GM12891 (cell line): ENCODE measurements around the gene HIRA.
"Not testable (repeated sequence)": the region's sequence is repeated elsewhere in the genome, so short reads cannot be mapped to it uniquely, and the experiment has no call there.

Source experiments
- DNase-seq: peaks from one replicate; pipeline ENCODE4 v3.0.0; 2011; ENCODE audit warnings: low spot score; ENCODE audit not compliant: insufficient read length
- FAIRE-seq: peaks from 2 replicates; lab custom pipeline; 2011; peaks lifted over from hg19 to GRCh38; lab: Jason Lieb, UNC
- PAX5 ChIP-seq: IDR thresholded peaks from 2 replicates; pipeline ENCODE4 v1.6.1; 2011; ENCODE audit warnings: low read length, moderate library complexity, mild to moderate bottlenecking; ENCODE audit not compliant: insufficient read depth, severe bottlenecking
- POLR2A ChIP-seq: IDR thresholded peaks from 2 replicates; pipeline ENCODE4 v1.6.1; 2011; ENCODE audit warnings: low read depth, low read length, control low read depth
- POLR2AphosphoS5 ChIP-seq: IDR thresholded peaks from 2 replicates; pipeline ENCODE4 v1.6.1; 2011; ENCODE audit warnings: low read depth, low read length, control low read depth
- POU2F2 ChIP-seq: IDR thresholded peaks from 2 replicates; pipeline ENCODE4 v1.6.1; 2011; ENCODE audit warnings: low read depth, mild to moderate bottlenecking, control low read depth, low read length, moderate library complexity
- SPI1 ChIP-seq: IDR thresholded peaks from 2 replicates; pipeline ENCODE4 v1.6.1; 2011; ENCODE audit warnings: low read depth, low read length, control low read depth
- TAF1 ChIP-seq: IDR thresholded peaks from 2 replicates; pipeline ENCODE4 v1.6.1; 2011; ENCODE audit warnings: low read depth, low read length, control low read depth

The HIRA gene

GRCh38 chr22:19337137-19337536, 94.4 kb downstream of the HIRA start:
- no peak for TF ChIP-seq POLR2AphosphoS5
- no peak for TF ChIP-seq POU2F2
- TF ChIP-seq PAX5, result no peak
- no peak for TF ChIP-seq TAF1
- no peak for TF ChIP-seq POLR2A
- TF ChIP-seq SPI1, result no peak
- DNase-seq (no peak), FAIRE-seq (no peak)

- no peak for FAIRE-seq
- DNase-seq, result no peak
- TF ChIP-seq PAX5, result no peak
- TF ChIP-seq SPI1, result no peak
- no peak for TF ChIP-seq POLR2AphosphoS5
- no peak for TF ChIP-seq POU2F2
- TF ChIP-seq TAF1, result no peak
- TF ChIP-seq POLR2A, result no peak
Measured at GRCh38 chr22:19336133-19337075, 95.1 kb downstream of the HIRA start.

DNA sequence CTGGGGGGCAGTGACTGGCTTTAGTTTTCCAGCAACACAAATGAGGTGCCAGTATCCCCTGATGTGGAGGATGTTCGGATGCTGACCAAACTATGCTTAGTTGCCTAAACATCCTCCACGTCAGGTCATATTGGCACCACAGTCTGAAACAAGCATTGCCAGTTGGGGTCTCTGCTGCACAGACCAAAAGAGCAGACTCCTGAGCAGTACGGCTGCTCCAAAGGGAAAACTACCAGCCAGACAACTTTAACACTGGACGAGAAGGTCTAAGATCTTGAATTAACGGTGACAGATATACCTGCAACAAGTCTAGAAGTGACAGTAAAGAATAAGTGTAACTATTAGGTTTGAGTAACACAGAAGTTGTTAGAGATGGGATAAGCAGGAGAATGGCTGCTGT, 99.6 kb downstream of the HIRA start:
- DNase-seq, result no peak
- TF ChIP-seq PAX5 (no peak), POLR2AphosphoS5 (no peak), SPI1 (no peak), POU2F2 (no peak), TAF1 (no peak), POLR2A (no peak)
- no peak for FAIRE-seq

- TF ChIP-seq POLR2A (no peak), POLR2AphosphoS5 (no peak), TAF1 (no peak), POU2F2 (no peak), PAX5 (no peak), SPI1 (no peak)
- FAIRE-seq (no peak), DNase-seq (no peak)
Measured at GRCh38 chr22:19331474-19331873, 100.1 kb downstream of the HIRA start.

- DNase-seq (no peak), FAIRE-seq (no peak)
- TF ChIP-seq POLR2A, result no peak
Measured at GRCh38 chr22:19330865-19331418, 100.6 kb downstream of the HIRA start.

DNA sequence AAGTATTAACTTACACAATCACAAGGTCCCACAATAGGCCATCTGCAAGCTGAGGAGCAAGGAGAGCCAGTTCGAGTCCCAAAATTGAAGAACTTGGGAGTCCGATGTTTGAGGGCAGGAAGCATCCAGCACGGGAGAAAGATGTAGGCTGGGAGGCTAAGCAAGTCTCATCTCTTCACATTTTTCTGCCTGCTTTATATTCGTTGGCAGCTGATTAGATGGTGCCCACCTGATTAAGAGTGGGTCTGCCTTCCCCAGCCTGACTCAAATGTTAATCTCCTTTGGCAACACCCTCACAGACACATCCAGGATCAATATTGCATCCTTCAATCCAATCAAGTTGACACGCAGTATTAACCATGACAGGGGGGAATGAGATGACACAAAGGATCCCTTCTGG, 101.3 kb downstream of the HIRA start:
- not testable (repeated sequence) for FAIRE-seq, DNase-seq

- no peak for TF ChIP-seq POU2F2
- TF ChIP-seq SPI1, result no peak
- no peak for TF ChIP-seq POLR2A
- TF ChIP-seq POLR2AphosphoS5, result no peak
- TF ChIP-seq PAX5, result no peak
- TF ChIP-seq TAF1, result no peak
- FAIRE-seq (no peak), DNase-seq (no peak)
Measured at GRCh38 chr22:19329454-19329853, 102.1 kb downstream of the HIRA start.

DNA sequence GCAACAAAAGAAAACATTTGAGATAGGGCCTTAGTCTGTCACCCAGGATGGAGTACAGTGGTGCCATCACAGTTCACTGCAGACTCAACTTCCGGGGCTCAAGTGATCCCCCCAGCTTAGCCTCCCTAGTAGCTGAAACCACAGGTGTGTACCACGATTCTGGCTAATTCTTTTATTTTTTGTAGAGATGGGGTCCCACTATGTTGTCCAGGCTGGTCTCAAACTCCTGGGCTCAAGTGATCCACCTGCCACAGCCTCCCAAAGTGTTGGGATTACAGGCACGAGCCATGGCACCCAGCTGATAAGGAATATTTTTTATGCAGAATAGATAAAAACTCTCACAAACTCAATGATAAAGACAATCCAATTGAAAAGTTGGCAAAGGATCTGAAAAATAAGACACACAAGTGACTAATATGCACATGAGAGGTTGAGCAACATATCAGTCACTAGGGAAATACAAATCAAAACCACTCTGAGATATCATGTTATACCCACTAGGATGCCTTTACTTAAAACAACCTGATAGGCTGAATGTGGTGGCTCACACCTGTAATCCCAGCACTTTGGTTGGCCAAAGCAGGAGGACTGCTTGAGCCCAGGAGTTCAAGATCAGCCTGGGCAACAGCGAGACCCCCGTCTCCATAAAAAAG, 106.1 kb downstream of the HIRA start:
- FAIRE-seq (no peak), DNase-seq (no peak)
- TF ChIP-seq PAX5 (no peak), TAF1 (no peak), POU2F2 (no peak), POLR2AphosphoS5 (no peak), SPI1 (no peak), POLR2A (no peak)

DNA sequence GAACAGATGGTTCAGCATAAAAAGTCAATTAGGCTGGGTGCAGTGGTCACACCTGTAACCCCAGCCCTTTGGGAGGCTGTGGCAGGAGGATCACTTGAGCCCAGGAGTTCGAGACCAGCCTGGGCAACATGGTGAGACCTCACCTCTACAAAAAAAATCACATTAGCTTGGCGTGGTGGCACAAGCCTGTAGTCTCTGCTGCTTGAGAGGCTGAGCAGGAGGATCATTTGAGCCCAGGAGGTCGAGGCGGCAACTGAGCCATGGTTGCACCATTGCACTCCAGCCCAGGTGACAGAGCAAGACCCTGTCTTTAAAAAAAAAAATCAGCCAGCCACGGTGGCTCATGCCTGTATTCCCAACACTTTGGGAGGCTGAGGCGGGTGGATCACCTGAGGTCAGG, 108.1 kb downstream of the HIRA start:
- FAIRE-seq, DNase-seq: not testable (repeated sequence)

DNA sequence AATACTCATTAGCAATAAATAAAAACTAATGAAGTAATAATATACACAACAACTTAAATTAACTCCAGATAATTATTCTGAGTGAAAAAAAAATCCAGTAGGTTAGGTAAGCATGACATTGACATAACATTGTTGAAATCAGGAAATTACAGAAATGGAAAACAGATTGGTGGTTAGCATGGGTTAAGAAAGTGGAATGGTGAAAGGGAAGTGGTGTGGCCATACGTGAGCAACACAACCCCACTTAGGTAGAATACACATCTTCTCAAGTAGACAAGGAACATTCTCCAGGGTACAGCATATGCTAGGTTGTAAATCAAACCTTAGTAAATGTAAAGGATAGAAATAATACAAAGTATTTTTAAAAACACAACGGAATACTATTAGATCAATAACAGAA, 109.8 kb downstream of the HIRA start:
- FAIRE-seq, result no peak
- DNase-seq, result no peak
- TF ChIP-seq SPI1 (no peak), POU2F2 (no peak), PAX5 (no peak), POLR2AphosphoS5 (no peak), POLR2A (no peak), TAF1 (no peak)

DNA sequence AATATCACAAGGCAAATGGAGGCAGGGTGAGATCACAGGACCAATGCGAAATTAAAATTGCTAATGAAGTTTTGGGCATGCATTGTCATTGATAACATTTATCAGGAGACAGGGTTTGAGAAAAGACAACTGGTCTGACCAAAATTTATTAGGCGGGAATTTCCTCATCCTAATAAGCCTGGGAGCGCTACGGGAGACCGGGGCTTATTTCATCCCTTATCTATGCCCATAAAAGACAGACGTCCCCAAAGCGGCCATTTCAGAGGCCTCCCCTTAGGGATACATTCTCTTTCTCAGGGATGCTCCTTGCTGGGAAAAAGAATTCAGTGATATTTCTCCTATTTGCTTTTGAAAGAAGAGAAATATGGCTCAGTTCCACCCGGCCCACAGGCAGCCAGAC, 111.4 kb downstream of the HIRA start:
- not testable (repeated sequence) for FAIRE-seq, DNase-seq
